SK-N-SH (cell line): ENCODE data around the gene S100Z. TPM values are rescaled to one million over a fixed set of nuclear protein-coding genes. Genes with fewer than 3 reads are reported as not detected.

Experiments
- CTCF ChIA-PET: fragments of 300-600, 350-600 bp; formaldehyde crosslinking; extraction: SDS; loops from one replicate; lab custom pipeline; 2021; lab: Yijun Ruan, JAX
- POLR2A ChIA-PET: fragments of 350-600 bp; sonication (Branson Sonifier 250); formaldehyde crosslinking; extraction: SDS; loops from one replicate; lab custom pipeline; 2020; ENCODE audit warnings: antibody characterized with exemption, inconsistent platforms; lab: Yijun Ruan, JAX
- DNase-seq: peaks from one replicate; pipeline ENCODE4 v3.0.0; 2012
- H2AFZ ChIP-seq: fragments of 200-600 bp; sonication (generic); 2 replicates; pipeline ENCODE4 v1.8.1; 2016; ENCODE audit warnings: antibody characterized with exemption, mild to moderate bottlenecking, low read depth
- H3F3A ChIP-seq: fragments of 200-600 bp; sonication (generic); replicated peaks from 2 replicates; pipeline ENCODE3; 2016; ENCODE audit warnings: antibody characterized with exemption, mild to moderate bottlenecking; ENCODE audit not compliant: insufficient read depth
- H3K27ac ChIP-seq, 2 experiments: fragments of 200-500 bp in 1 of 2; fragments of 200-600 bp in 1 of 2; sonication (Bioruptor generic) in 1 of 2; sonication (generic), shearing (Covaris generic) in 1 of 2; 2 replicates each; pipeline versions ENCODE4 v1.5.1 to v1.6.1; 2014 to 2016; ENCODE audit warnings: low read depth in 2 of 2, inconsistent platforms in 1 of 2, low read length in 1 of 2, mild to moderate bottlenecking in 1 of 2, mixed read lengths in 1 of 2
- H3K27me3 ChIP-seq: fragments of 200-600 bp; sonication (generic), shearing (Covaris generic); 2 replicates; pipeline ENCODE4 v1.6.1; 2016; ENCODE audit warnings: mixed run types; ENCODE audit not compliant: insufficient read depth
- H3K36me3 ChIP-seq, 2 experiments: fragments of 200-500 bp in 1 of 2; fragments of 200-600 bp in 1 of 2; sonication (Bioruptor generic) in 1 of 2; sonication (generic) in 1 of 2; replicated peaks in 1 of 2; 2 replicates each; pipeline versions ENCODE3 to v1.5.1; 2014 to 2016; ENCODE audit warnings: low read length in 1 of 2, mild to moderate bottlenecking in 1 of 2; ENCODE audit not compliant: insufficient read depth in 2 of 2, control insufficient read depth in 1 of 2
- H3K4me1 ChIP-seq, 2 experiments: fragments of 200-500 bp in 1 of 2; fragments of 200-600 bp in 1 of 2; sonication (Bioruptor generic) in 1 of 2; sonication (generic), shearing (Covaris generic) in 1 of 2; 2 replicates each; pipeline versions ENCODE4 v1.5.1 to v1.6.1; 2014 to 2016; ENCODE audit warnings: low read depth in 1 of 2, low read length in 1 of 2, mixed run types in 1 of 2; ENCODE audit not compliant: insufficient read depth in 2 of 2, control insufficient read depth in 1 of 2
- H3K4me2 ChIP-seq: fragments of 200-600 bp; sonication (generic), shearing (Covaris generic); 2 replicates; pipeline ENCODE4 v1.6.1; 2017; ENCODE audit warnings: mixed run types
- H3K4me3 ChIP-seq, 2 experiments: fragments of 200-500 bp in 1 of 2; fragments of 200-600 bp in 1 of 2; sonication (Bioruptor generic) in 1 of 2; sonication (generic), shearing (Covaris generic) in 1 of 2; 2 replicates each; pipeline versions ENCODE4 v1.5.1 to v1.8.1; 2014 to 2016; ENCODE audit warnings: low read depth in 2 of 2, inconsistent platforms in 1 of 2, low read length in 1 of 2, mild to moderate bottlenecking in 1 of 2, mixed read lengths in 1 of 2, moderate library complexity in 1 of 2
- H3K79me2 ChIP-seq: fragments of 200-600 bp; sonication (generic); 2 replicates; pipeline ENCODE4 v1.8.1; 2017; ENCODE audit warnings: mild to moderate bottlenecking; ENCODE audit not compliant: insufficient read depth
- H3K9ac ChIP-seq: fragments of 200-600 bp; sonication (generic); 2 replicates; pipeline ENCODE4 v1.6.1; 2017; ENCODE audit warnings: mixed run types
- H3K9me2 ChIP-seq: fragments of 200-600 bp; sonication (generic); 2 replicates; pipeline ENCODE4 v1.6.1; 2017; ENCODE audit warnings: mixed run types
- H3K9me3 ChIP-seq: fragments of 200-600 bp; sonication (generic); 2 replicates; pipeline ENCODE4 v1.6.1; 2017; ENCODE audit warnings: mixed run types, mild to moderate bottlenecking, moderate library complexity
- H4K20me1 ChIP-seq: fragments of 200-600 bp; sonication (generic); 2 replicates; pipeline ENCODE4 v1.6.1; 2017; ENCODE audit warnings: mild to moderate bottlenecking, mixed run types; ENCODE audit not compliant: insufficient read depth
- GABPA ChIP-seq: IDR thresholded peaks from 2 replicates; pipeline ENCODE4 v1.4.0; 2012; ENCODE audit warnings: low read depth, mild to moderate bottlenecking
- RCOR1 ChIP-seq: fragments of 150-350 bp; IDR thresholded peaks from 2 replicates; pipeline ENCODE4 v1.6.1; 2017; ENCODE audit warnings: antibody characterized with exemption, low read length
- RXRA ChIP-seq: IDR thresholded peaks from 2 replicates; pipeline ENCODE4 v1.4.0; 2012; ENCODE audit warnings: low read depth, mild to moderate bottlenecking, borderline replicate concordance
- USF2 ChIP-seq: fragments of 150-350 bp; IDR thresholded peaks from 2 replicates; pipeline ENCODE4 v1.6.1; 2017; ENCODE audit warnings: antibody characterized with exemption, low read length, low read depth, borderline replicate concordance
- ZBTB33 ChIP-seq: IDR thresholded peaks from 2 replicates; pipeline ENCODE4 v1.4.0; 2012; ENCODE audit warnings: low read depth, borderline replicate concordance
- WGBS: methylation state at CpG from one replicate; pipeline ENCODE4 v1.1.6; 2017; ENCODE audit warnings: low lambda C conversion rate; 5-methylcytosine and 5-hydroxymethylcytosine counted together
- polyA plus RNA-seq, 3 experiments: library from polyadenylated mRNA; depleted of rRNA; stranded (reverse); fragments of >200 nt; gene quantifications; 2 replicates each; pipeline ENCODE4 v1.2.3, GENCODE V29; 2012
- small RNA-seq, 7 experiments: library from RNA; depleted of rRNA; stranded (forward); fragments of <200 nt; gene quantifications; one replicate each; pipeline ENCODE3, GENCODE V24; 2012

The S100Z gene
- polyA plus RNA-seq, 1 of the 3 experiments (the other 2 are of a cell fraction) = not detected

GRCh38 chr5:76964060-76964459 is 114.2 kb downstream of the S100Z start:
- CTCF ChIA-PET = interaction anchor here (1.6 kb wide), 1 partner anchor 9 kb away, joined by 3 read pairs; no protein-coding TSS in a partner anchor
- Histone ChIP-seq H3K79me2 (no peaks in the 10 kb centered on the region), H3F3A (no peaks in the 10 kb centered on the region), H3K9ac (no peak overlapping the region), H2AFZ (no peak overlapping the region), H3K27ac (no peak overlapping the region), H3K9me2 (no peaks in the 10 kb centered on the region), H3K4me3 (no peak overlapping the region), H4K20me1 (no peaks in the 10 kb centered on the region), H3K27me3 (peaks cover 6% of the 10 kb centered on the region; the same call in 1 of the 2 replicates), H3K4me2 (no peak overlapping the region), H3K36me3 (no peaks in the 10 kb centered on the region), H3K4me1 (no peaks in the 10 kb centered on the region), H3K9me3 (no peaks in the 10 kb centered on the region)
- no peak for DNase-seq
- POLR2A ChIA-PET = no interaction called here
- no peak for TF ChIP-seq RCOR1
- no peak for TF ChIP-seq USF2
- no peak for TF ChIP-seq GABPA
- no peak for TF ChIP-seq RXRA
- TF ChIP-seq ZBTB33 = no peak
- WGBS = 42% methylated on average over 2 of the region's 2 CpGs

Small RNA genes lying within 50 kb of the gene (small RNA-seq; reads per million reads assigned to genes)
- gene RN7SL208P (0 reads per million in 7 experiments), gene RNU6ATAC36P (0 to 0.52 (median 0) reads per million in 7 experiments)

Other genes starting within 250 kb of the S100Z start
- gene F2RL2, start 226.6 kb upstream of the S100Z start, polyA plus RNA-seq (2012; rRNA removed) = 29.4 and 51.0 TPM in 2 replicates
- 212 and 301 TPM in 2 replicates for gene F2R, start 133.9 kb upstream of the S100Z start, polyA plus RNA-seq (2012; rRNA removed)
- gene F2RL1, start 31.0 kb upstream of the S100Z start, polyA plus RNA-seq (2012; rRNA removed) = 31.3 and 41.3 TPM in 2 replicates
- not detected in 2 replicates for gene CRHBP, start 103.0 kb downstream of the S100Z start, polyA plus RNA-seq (2012; rRNA removed)
- 9.8 and 11.0 TPM in 2 replicates for gene AGGF1, start 180.4 kb downstream of the S100Z start, polyA plus RNA-seq (2012; rRNA removed)
- gene ZBED3, start 237.3 kb downstream of the S100Z start, polyA plus RNA-seq (2012; rRNA removed) = 5.8 TPM in 2 replicates